IPS-18c (cell line): ENCODE measurements around the gene GPS1.

Source experiments
- H3K4me3 ChIP-seq: 2 replicates; pipeline ENCODE4 v1.7.0; 2013; ENCODE audit warnings: low read depth, mild to moderate bottlenecking, low read length, moderate library complexity; ENCODE audit not compliant: insufficient read depth
- H3K9me3 ChIP-seq: one replicate; pipeline ENCODE4 v1.6.1; 2013; ENCODE audit warnings: mild to moderate bottlenecking, low read length, moderate library complexity; ENCODE audit not compliant: control insufficient read depth, insufficient read depth

The GPS1 gene

GRCh38 chr17:82051776-82052637, at the start of gene GPS1, which contains the start of gene RFNG:
TSS of gene GPS1 (plus strand) at chr17:82051898. CDS start at chr17:82051932, 34 bp downstream.
TSS of gene RFNG (minus strand) at chr17:82051811. CDS start at chr17:82051766, 45 bp downstream.
- Histone ChIP-seq H3K4me3 (peak within 1 kb of the TSS; percentile 80), H3K9me3 (peaks cover 2% of the 10 kb centered on the region)

GRCh38 chr17:82003411-82004381, 48.0 kb upstream of the GPS1 start:
- H3K9me3 ChIP-seq = no peaks in the 10 kb centered on the region
- no peak overlapping the region for H3K4me3 ChIP-seq

- no peak overlapping the region for H3K4me3 ChIP-seq
- H3K9me3 ChIP-seq = no peaks in the 10 kb centered on the region
These were observed 46.9 kb upstream of the GPS1 start for GRCh38 chr17:82004517-82005455.

GRCh38 chr17:82005701-82006348, 45.9 kb upstream of the GPS1 start:
- Histone ChIP-seq H3K9me3 (no peaks in the 10 kb centered on the region), H3K4me3 (no peak overlapping the region)

- H3K9me3 ChIP-seq = no peaks in the 10 kb centered on the region
- H3K4me3 ChIP-seq = no peak overlapping the region
These were observed 45.0 kb upstream of the GPS1 start for GRCh38 chr17:82006468-82007227.

- Histone ChIP-seq H3K9me3 (no peaks in the 10 kb centered on the region), H3K4me3 (no peak overlapping the region)
These were observed 44.5 kb upstream of the GPS1 start for GRCh38 chr17:82007228-82007494.

GRCh38 chr17:82007495-82008257, 44.0 kb upstream of the GPS1 start:
- H3K9me3 ChIP-seq = no peaks in the 10 kb centered on the region

GRCh38 chr17:82008258-82008940, 43.3 kb upstream of the GPS1 start:
- Histone ChIP-seq H3K4me3 (no peak overlapping the region), H3K9me3 (no peaks in the 10 kb centered on the region)

More at GRCh38 chr17:82007495-82008257, 44.0 kb upstream of the GPS1 start:
- no peak overlapping the region for H3K4me3 ChIP-seq

GRCh38 chr17:82008941-82009405, 42.7 kb upstream of the GPS1 start:
- Histone ChIP-seq H3K4me3 (no peak overlapping the region), H3K9me3 (no peaks in the 10 kb centered on the region)

GRCh38 chr17:82009413-82009812, 42.3 kb upstream of the GPS1 start:
- Histone ChIP-seq H3K9me3 (no peaks in the 10 kb centered on the region), H3K4me3 (no peak overlapping the region)

- Histone ChIP-seq H3K4me3 (no peak overlapping the region), H3K9me3 (no peaks in the 10 kb centered on the region)
These were observed 40.8 kb upstream of the GPS1 start for GRCh38 chr17:82010575-82011525.

- Histone ChIP-seq H3K9me3 (no peaks in the 10 kb centered on the region), H3K4me3 (no peak overlapping the region)
These were observed 40.0 kb upstream of the GPS1 start for GRCh38 chr17:82011617-82012187.

- Histone ChIP-seq H3K4me3 (no peak overlapping the region), H3K9me3 (no peaks in the 10 kb centered on the region)
These were observed 39.4 kb upstream of the GPS1 start for GRCh38 chr17:82012261-82012639.
